ENCODE measurements around the gene HOXD4.

GRCh38 chr2:176167398-176167797, 16.0 kb downstream of the HOXD4 start:
- TF ChIP-seq POLR2AphosphoS5 (IDR thresholded peaks at IDR 0.05; ENCODE audit: low read depth, low read length) (no peak), TAF1 (IDR thresholded peaks at IDR 0.05; ENCODE audit: borderline replicate concordance, insufficient read depth, low read length) (no peak), SIN3A (IDR thresholded peaks at IDR 0.05; ENCODE audit: borderline replicate concordance, insufficient read depth, low read length) (no peak)
